Body of pancreas (tissue), 4 donors: ENCODE data around the gene USP11.

ENCODE experiments used
- CTCF ChIP-seq, 7 experiments: fragments of 450-650 bp in 4 of 7; fragments of 200-600 bp in 3 of 7; sonication (generic) in 3 of 7; IDR thresholded peaks; one replicate each; pipeline ENCODE4 v1.5.1; 2016 to 2019; ENCODE audit warnings: antibody characterized with exemption in 7 of 7
- POLR2A ChIP-seq, 3 donors: fragments of 450-650 bp; IDR thresholded peaks; one replicate each; pipeline ENCODE4 v1.6.1; 2016; ENCODE audit warnings: antibody characterized with exemption in 3 of 3, mild to moderate bottlenecking in 2 of 3

DNA sequence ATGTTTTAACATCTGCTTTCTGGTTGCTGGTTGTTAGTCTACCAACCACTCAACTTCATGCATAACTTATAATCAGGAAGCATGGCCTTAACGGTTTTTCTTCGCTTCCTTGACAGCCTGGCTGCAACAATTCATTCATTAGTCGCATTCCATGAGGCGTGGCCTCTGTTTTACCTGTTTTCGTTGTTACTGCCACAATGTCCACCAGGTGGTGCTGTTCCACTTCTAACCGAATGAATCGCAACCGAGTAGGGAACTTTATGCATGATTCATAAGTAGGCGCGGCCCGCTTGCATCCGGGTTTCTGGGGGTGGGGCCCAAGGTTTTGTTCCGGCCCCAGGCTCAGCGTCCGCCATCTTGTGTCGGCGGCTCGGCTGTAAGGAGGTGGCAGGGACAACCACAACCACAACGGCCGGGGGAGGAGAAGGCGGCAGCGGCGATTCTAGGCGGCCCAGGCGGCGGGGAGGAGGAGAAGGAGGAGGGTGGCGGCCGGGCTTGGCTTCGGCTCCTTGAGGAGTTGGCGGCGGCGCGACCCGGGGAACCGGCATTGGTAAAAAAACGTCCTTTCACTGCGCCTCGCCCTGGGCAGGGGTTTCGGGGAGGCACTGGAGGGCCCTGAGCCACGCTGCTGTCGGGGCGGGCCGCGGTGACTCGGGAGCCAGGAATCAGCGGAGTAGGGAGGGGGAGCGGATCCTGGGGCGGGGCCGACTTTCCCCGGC is 39.2 kb upstream of the USP11 start, which contains the start of gene UBA1:
- TF ChIP-seq CTCF (IDR thresholded peaks at IDR 0.05): peak; percentile 39 to 99 (median 87)
- peak; percentile 73 to 89 (median 87) for TF ChIP-seq POLR2A (IDR thresholded peaks at IDR 0.05)
